Measurements from ENCODE around the gene MYBL2.

DNA sequence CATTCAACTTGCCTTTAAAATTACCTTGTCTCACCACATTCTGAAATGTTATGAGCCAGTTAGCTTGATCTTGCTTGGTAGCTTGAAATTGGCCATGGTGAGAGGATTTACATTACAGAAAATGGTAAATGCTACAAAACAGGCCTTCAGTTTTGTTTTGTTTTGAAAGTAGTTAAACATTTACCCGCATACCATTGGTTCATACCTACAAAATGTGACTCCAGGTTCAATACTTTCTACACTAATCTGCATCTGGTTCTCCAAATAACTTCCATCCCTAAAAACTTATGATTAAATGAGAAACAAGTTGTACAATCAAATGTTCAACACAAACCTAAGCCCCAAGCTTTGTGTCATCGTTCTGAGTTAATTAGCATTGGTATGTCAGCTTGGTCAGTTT is 30.5 kb upstream of the MYBL2 start:
- TF ChIP-seq EZH2 (IDR thresholded peaks at IDR 0.05; ENCODE audit: borderline replicate concordance) = no peak
- TF ChIP-seq, protein P1, sequence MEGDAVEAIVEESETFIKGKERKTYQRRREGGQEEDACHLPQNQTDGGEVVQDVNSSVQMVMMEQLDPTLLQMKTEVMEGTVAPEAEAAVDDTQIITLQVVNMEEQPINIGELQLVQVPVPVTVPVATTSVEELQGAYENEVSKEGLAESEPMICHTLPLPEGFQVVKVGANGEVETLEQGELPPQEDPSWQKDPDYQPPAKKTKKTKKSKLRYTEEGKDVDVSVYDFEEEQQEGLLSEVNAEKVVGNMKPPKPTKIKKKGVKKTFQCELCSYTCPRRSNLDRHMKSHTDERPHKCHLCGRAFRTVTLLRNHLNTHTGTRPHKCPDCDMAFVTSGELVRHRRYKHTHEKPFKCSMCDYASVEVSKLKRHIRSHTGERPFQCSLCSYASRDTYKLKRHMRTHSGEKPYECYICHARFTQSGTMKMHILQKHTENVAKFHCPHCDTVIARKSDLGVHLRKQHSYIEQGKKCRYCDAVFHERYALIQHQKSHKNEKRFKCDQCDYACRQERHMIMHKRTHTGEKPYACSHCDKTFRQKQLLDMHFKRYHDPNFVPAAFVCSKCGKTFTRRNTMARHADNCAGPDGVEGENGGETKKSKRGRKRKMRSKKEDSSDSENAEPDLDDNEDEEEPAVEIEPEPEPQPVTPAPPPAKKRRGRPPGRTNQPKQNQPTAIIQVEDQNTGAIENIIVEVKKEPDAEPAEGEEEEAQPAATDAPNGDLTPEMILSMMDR (IDR thresholded peaks at IDR 0.05; ENCODE audit: poor library complexity) = no peak
